Measurements from ENCODE around the gene GRIP2. TPM values are rescaled to one million over a fixed set of nuclear protein-coding genes. Genes with fewer than 3 reads are reported as not detected.

The GRIP2 gene
- polyA plus RNA-seq, 1 donor (not counting 4 experiments of a cell fraction or from before 2014, with no cell fraction given), result 0.01 TPM

GRCh38 chr3:14484741-14485140, 55.4 kb downstream of the GRIP2 start:
- Histone ChIP-seq H3K27me3 (ENCODE audit: control insufficient read depth, extremely low read depth, insufficient read depth, low read length) (no peaks in the 10 kb centered on the region), H4K20me1 (ENCODE audit: control insufficient read depth, extremely low read depth, insufficient read depth, low read length) (no peaks in the 10 kb centered on the region), H3K4me1 (ENCODE audit: control insufficient read depth, extremely low read depth, insufficient read depth, low read length) (peaks cover 32% of the 10 kb centered on the region), H3K27ac (ENCODE audit: control insufficient read depth, insufficient read depth, low read length) (no peak overlapping the region), H3K9me3 (ENCODE audit: control insufficient read depth, low read depth, low read length) (no peaks in the 10 kb centered on the region), H3K4me3 (ENCODE audit: control insufficient read depth in 2 of 3, extremely low read depth in 1 of 3, insufficient read depth in 2 of 3, low read depth in 1 of 3, low read length in 3 of 3) (no peak overlapping the region), H3K9me1 (ENCODE audit: control insufficient read depth, extremely low read depth, insufficient read depth, low read length) (peaks cover 4% of the 10 kb centered on the region), H3K9ac (ENCODE audit: control insufficient read depth, extremely low read depth, insufficient read depth, low read length) (no peak overlapping the region), H3K36me3 (ENCODE audit: control insufficient read depth in 2 of 2, extremely low read depth in 1 of 2, insufficient read depth in 2 of 2, low read length in 2 of 2) (no peaks in the 10 kb centered on the region), H2AFZ (ENCODE audit: control insufficient read depth, low read length) (no peak overlapping the region), H3K4me2 (ENCODE audit: control insufficient read depth, extremely low read depth, insufficient read depth, low read depth, low read length) (no peak overlapping the region), H3K79me2 (ENCODE audit: control insufficient read depth, insufficient read depth, low read length) (no peaks in the 10 kb centered on the region)
- dilution Hi-C loops (cut with MboI; ENCODE audit: extremely low pct_ligation_motif_present, low sequenced_read_pairs), result no loop called here
- no peak for TF ChIP-seq CTCF (optimal IDR thresholded peaks at IDR 0.05 in 1 of 3, IDR thresholded peaks at IDR 0.05 in 1 of 3, conservative IDR thresholded peaks at IDR 0.05 in 1 of 3; ENCODE audit: extremely low read depth in 1 of 3, insufficient read depth in 2 of 3, low read length in 3 of 3)
- TF ChIP-seq EZH2 (IDR thresholded peaks at IDR 0.05; ENCODE audit: low read length), result no peak
- no peak for FAIRE-seq
- DNase-seq (ENCODE audit: low read depth, low spot score), result no peak

- H2AFZ ChIP-seq (ENCODE audit: control insufficient read depth, low read length), result no peak overlapping the region
Observed at GRCh38 chr3:14483286-14483685, 56.9 kb downstream of the GRIP2 start.

More at GRCh38 chr3:14483286-14483685, 56.9 kb downstream of the GRIP2 start:
- Histone ChIP-seq H3K4me3 (ENCODE audit: control insufficient read depth in 2 of 3, extremely low read depth in 1 of 3, insufficient read depth in 2 of 3, low read depth in 1 of 3, low read length in 3 of 3) (no peak overlapping the region), H3K27ac (ENCODE audit: control insufficient read depth, insufficient read depth, low read length) (no peak overlapping the region), H3K36me3 (ENCODE audit: control insufficient read depth in 2 of 2, extremely low read depth in 1 of 2, insufficient read depth in 2 of 2, low read length in 2 of 2) (peaks cover 0 to 4% of the 10 kb centered on the region in 2 experiments), H3K9ac (ENCODE audit: control insufficient read depth, extremely low read depth, insufficient read depth, low read length) (no peak overlapping the region), H3K79me2 (ENCODE audit: control insufficient read depth, insufficient read depth, low read length) (no peaks in the 10 kb centered on the region), H3K27me3 (ENCODE audit: control insufficient read depth, extremely low read depth, insufficient read depth, low read length) (no peaks in the 10 kb centered on the region), H3K4me2 (ENCODE audit: control insufficient read depth, extremely low read depth, insufficient read depth, low read depth, low read length) (no peak overlapping the region), H3K9me1 (ENCODE audit: control insufficient read depth, extremely low read depth, insufficient read depth, low read length) (peaks cover 4% of the 10 kb centered on the region), H3K4me1 (ENCODE audit: control insufficient read depth, extremely low read depth, insufficient read depth, low read length) (peaks cover 23% of the 10 kb centered on the region), H3K9me3 (ENCODE audit: control insufficient read depth, low read depth, low read length) (no peaks in the 10 kb centered on the region), H4K20me1 (ENCODE audit: control insufficient read depth, extremely low read depth, insufficient read depth, low read length) (no peaks in the 10 kb centered on the region)
- dilution Hi-C loops (cut with MboI; ENCODE audit: extremely low pct_ligation_motif_present, low sequenced_read_pairs), result no loop called here
- FAIRE-seq, result no peak
- no peak for TF ChIP-seq EZH2 (IDR thresholded peaks at IDR 0.05; ENCODE audit: low read length)
- no peak for TF ChIP-seq CTCF (optimal IDR thresholded peaks at IDR 0.05 in 1 of 3, IDR thresholded peaks at IDR 0.05 in 1 of 3, conservative IDR thresholded peaks at IDR 0.05 in 1 of 3; ENCODE audit: extremely low read depth in 1 of 3, insufficient read depth in 2 of 3, low read length in 3 of 3)
- no peak for DNase-seq (ENCODE audit: low read depth, low spot score)
